Activated B cell treated with CpG ODN at 0.5 μM for 24 hours (primary cell): Measurements from ENCODE around the gene BRD1. TPM values are rescaled to one million over a fixed set of nuclear protein-coding genes. Genes with fewer than 3 reads are reported as not detected.

ENCODE experiments used
- ATAC-seq: fragments of 200-7000 bp; cut with Tn5 transposase; one replicate; pipeline ENCODE4 v1.10.0; 2021; ENCODE audit warnings: low read depth, mild to moderate bottlenecking, moderate library complexity
- CTCF ChIA-PET: fragments of 350-600 bp; sonication (Branson Sonifier 250); formaldehyde crosslinking; loops from one replicate; lab custom pipeline; 2021; ENCODE audit warnings: antibody characterized with exemption; lab: Charles Lee
- POLR2A ChIA-PET: fragments of 350-600 bp; sonication (Branson Sonifier 250); formaldehyde crosslinking; loops from one replicate; lab custom pipeline; 2021; ENCODE audit warnings: antibody characterized with exemption; lab: Charles Lee
- DNase-seq: peaks from one replicate; pipeline ENCODE4 v3.0.0; 2022
- H3K27ac Mint-ChIP-seq: one replicate; pipeline ENCODE4 v1.8.0; 2020; ENCODE audit warnings: mixed read lengths
- H3K27me3 Mint-ChIP-seq: one replicate; pipeline ENCODE4 v1.8.0; 2021; ENCODE audit warnings: mixed read lengths
- H3K36me3 Mint-ChIP-seq: one replicate; pipeline ENCODE4 v1.8.0; 2021; ENCODE audit warnings: low read depth, mixed read lengths
- H3K4me1 Mint-ChIP-seq: one replicate; pipeline ENCODE4 v1.8.0; 2021; ENCODE audit warnings: mixed read lengths
- H3K4me3 Mint-ChIP-seq: one replicate; pipeline ENCODE4 v1.8.0; 2020; ENCODE audit warnings: mild to moderate bottlenecking, mixed read lengths
- H3K9me3 Mint-ChIP-seq: one replicate; pipeline ENCODE4 v1.8.0; 2020; ENCODE audit warnings: mixed read lengths
- intact Hi-C: fragments of 100-400 bp; cut with micrococcal nuclease; formaldehyde crosslinking; loops from one replicate; pipeline ENCODE4 v1.15.1; 2024
- total RNA-seq: library from RNA; stranded (reverse); gene quantifications from 2 replicates; pipeline ENCODE4 v1.2.3, GENCODE V29; 2022
- TF ChIP-seq, protein P1 (sequence below): fragments of 200-600 bp; IDR thresholded peaks from one replicate; pipeline ENCODE4 v1.8.0; 2022; ENCODE audit warnings: antibody characterized with exemption, mild to moderate bottlenecking

The BRD1 gene
- total RNA-seq, 1 donor from 2014 or later = 45.8 TPM

DNA sequence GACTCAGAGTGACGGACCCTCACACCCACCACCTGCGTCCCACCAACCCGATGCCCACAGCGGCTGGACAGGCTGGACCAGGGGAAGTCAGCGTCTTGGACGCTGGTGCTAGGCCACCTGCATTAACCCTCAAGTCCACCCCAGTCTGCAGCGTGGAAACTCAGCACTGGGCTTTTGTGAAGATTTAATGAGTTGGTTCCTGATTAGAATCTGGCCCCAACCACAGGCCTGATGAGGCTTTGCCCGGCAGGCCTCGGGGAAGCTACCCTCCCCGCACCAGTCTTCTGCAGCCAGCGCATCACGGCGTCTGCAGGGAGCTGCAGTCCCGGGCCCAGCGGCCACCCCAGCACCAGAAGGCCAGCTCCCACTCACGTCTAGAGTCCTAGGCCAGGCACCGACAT is 101.0 kb downstream of the BRD1 start:
- intact Hi-C loops = loop anchor here (10.0 kb wide), 1 partner anchor 422 kb away; no protein-coding TSS in a partner anchor
- peaks cover 42% of the 10 kb centered on the region for H3K27me3 Mint-ChIP-seq

DNA sequence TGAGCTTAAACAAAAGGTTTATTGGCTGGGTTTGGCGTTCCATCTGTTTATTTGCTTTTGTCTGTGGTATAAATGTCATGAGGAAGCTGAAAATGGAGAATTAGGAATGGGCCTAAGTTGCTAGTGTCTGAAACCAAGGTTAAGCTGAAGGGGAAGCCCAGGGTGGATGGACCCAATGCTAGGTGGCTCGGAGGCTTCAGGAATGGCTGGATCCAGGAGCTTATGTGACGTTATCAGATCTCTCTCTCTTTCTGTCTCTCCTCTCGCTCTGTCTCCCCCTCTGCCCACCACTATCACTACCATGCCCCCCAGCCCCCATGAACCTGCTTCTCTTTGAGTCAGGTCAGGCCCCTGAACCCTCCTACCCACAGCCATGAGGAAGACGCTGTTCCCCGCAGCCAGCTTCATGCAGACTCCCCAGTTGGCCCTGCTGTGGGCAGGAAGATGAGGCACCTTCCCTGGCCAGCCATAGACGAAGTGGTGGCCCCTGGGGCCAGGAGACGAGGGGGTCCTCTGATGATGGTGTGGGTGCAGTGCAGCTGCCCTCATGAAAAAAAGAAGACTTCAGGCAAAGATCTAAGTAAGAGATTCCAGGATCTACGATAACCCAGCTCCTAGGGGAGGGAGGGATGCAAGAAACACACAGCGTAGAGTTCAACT is 101.5 kb downstream of the BRD1 start:
- intact Hi-C loops = loop anchor here (10.0 kb wide), 1 partner anchor 421 kb away; no protein-coding TSS in a partner anchor

More for the DNA sequence above, 101.0 kb downstream of the BRD1 start:
- DNase-seq (no peak), ATAC-seq (no peak)
- TF ChIP-seq, protein P1, sequence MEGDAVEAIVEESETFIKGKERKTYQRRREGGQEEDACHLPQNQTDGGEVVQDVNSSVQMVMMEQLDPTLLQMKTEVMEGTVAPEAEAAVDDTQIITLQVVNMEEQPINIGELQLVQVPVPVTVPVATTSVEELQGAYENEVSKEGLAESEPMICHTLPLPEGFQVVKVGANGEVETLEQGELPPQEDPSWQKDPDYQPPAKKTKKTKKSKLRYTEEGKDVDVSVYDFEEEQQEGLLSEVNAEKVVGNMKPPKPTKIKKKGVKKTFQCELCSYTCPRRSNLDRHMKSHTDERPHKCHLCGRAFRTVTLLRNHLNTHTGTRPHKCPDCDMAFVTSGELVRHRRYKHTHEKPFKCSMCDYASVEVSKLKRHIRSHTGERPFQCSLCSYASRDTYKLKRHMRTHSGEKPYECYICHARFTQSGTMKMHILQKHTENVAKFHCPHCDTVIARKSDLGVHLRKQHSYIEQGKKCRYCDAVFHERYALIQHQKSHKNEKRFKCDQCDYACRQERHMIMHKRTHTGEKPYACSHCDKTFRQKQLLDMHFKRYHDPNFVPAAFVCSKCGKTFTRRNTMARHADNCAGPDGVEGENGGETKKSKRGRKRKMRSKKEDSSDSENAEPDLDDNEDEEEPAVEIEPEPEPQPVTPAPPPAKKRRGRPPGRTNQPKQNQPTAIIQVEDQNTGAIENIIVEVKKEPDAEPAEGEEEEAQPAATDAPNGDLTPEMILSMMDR = no peak
- ChIA-PET CTCF (no interaction called here), POLR2A (no interaction called here)
- Mint-ChIP-seq H3K27ac (no peak overlapping the region), H3K9me3 (no peaks in the 10 kb centered on the region), H3K4me1 (peaks cover 8% of the 10 kb centered on the region), H3K36me3 (no peaks in the 10 kb centered on the region), H3K4me3 (no peak overlapping the region)

DNA sequence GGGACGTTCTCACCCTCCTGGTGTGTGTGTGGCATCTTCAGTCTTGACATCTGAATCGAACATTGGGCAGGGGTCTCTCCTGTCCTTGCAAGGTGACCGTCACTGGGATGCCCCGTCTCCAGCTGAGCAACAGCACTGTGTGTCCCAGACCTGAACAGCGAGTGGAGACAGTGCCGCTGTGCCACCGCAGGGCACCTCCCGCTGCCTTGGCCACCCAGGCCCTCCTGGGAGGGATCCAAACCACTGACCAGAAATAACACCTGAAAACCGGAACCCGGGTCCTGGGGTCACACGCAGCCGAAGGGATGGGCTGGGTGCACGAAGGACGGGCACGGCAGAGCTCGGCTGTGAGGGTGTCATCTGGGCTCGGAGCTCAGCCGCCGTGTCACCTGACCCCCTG is 102.2 kb downstream of the BRD1 start:
- no peaks in the 10 kb centered on the region for H3K36me3 Mint-ChIP-seq
- H3K4me3 Mint-ChIP-seq = peak overlapping the region; percentile 28
- DNase-seq (no peak), ATAC-seq (no peak)
- CTCF ChIA-PET = no interaction called here
- intact Hi-C loops = loop anchor here (10.0 kb wide), 1 partner anchor 421 kb away; no protein-coding TSS in a partner anchor
- no peak overlapping the region for H3K27ac Mint-ChIP-seq
- H3K9me3 Mint-ChIP-seq = no peaks in the 10 kb centered on the region
- TF ChIP-seq, protein P1 = no peak
- POLR2A ChIA-PET = no interaction called here
- peaks cover 36% of the 10 kb centered on the region for H3K27me3 Mint-ChIP-seq
- peaks cover 8% of the 10 kb centered on the region for H3K4me1 Mint-ChIP-seq

More for the DNA sequence above, 101.5 kb downstream of the BRD1 start:
- no peak for ATAC-seq
- Mint-ChIP-seq H3K27me3 (peaks cover 40% of the 10 kb centered on the region), H3K4me1 (peaks cover 8% of the 10 kb centered on the region), H3K4me3 (no peak overlapping the region), H3K36me3 (no peaks in the 10 kb centered on the region), H3K9me3 (no peaks in the 10 kb centered on the region), H3K27ac (no peak overlapping the region)
- TF ChIP-seq, protein P1 = no peak
- CTCF ChIA-PET = no interaction called here
- no peak for DNase-seq
- POLR2A ChIA-PET = no interaction called here

DNA sequence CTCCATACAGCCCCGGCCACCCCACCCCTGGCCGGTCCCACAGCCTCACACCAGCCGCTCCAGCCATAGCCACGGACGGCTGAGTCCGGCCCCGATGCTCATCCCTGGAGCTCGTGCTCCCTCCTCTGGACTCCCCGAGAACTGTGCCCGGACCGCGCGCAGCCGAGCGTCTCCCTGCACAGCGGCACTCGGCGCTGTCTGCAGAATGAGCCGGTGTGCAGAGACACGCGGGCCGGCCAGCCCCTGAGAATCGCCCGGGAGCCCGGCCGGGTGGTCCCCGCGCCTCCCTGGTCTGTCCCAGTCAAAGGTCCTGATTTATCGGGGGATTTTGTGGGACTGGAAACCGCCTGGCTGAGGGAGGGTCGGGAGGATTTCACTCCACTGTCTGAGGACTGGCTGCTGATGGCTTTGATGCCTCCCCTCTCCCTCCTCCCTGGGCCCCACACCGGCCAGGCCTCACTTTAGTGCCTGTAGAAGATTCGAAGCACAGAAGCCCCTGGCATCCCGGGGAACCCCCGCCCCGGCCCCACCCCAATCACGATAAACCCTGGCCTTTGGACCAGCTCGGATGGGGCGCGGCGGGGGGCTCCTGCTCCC is 102.7 kb downstream of the BRD1 start:
- POLR2A ChIA-PET = no interaction called here
- peaks cover 33% of the 10 kb centered on the region for H3K27me3 Mint-ChIP-seq
- H3K4me3 Mint-ChIP-seq = peak overlapping the region; percentile 53

More for the DNA sequence above, 102.7 kb downstream of the BRD1 start:
- intact Hi-C loops = loop anchor here (10.0 kb wide), 1 partner anchor 420 kb away; no protein-coding TSS in a partner anchor
- peak; percentile 57 for ATAC-seq
- DNase-seq = peak; percentile 37
- H3K9me3 Mint-ChIP-seq = no peaks in the 10 kb centered on the region
- no peaks in the 10 kb centered on the region for H3K36me3 Mint-ChIP-seq
- TF ChIP-seq, protein P1 = no peak
- CTCF ChIA-PET = no interaction called here
- H3K27ac Mint-ChIP-seq = no peak overlapping the region
- H3K4me1 Mint-ChIP-seq = peaks cover 8% of the 10 kb centered on the region
